Endothelial cell of umbilical vein (primary cell): Measurements from ENCODE around the gene ADA.

Source experiments
- EZH2 ChIP-seq: IDR thresholded peaks from 2 replicates; pipeline ENCODE4 v1.6.1; 2012; ENCODE audit warnings: borderline replicate concordance, low read depth, mild to moderate bottlenecking, moderate library complexity, low read length, inconsistent platforms; ENCODE audit not compliant: severe bottlenecking
- FOS ChIP-seq: IDR thresholded peaks from 2 replicates; pipeline ENCODE4 v1.6.1; 2011; ENCODE audit warnings: mild to moderate bottlenecking, low read length, moderate library complexity, borderline replicate concordance; ENCODE audit not compliant: insufficient read depth
- GATA2 ChIP-seq: IDR thresholded peaks from 2 replicates; pipeline ENCODE4 v1.7.0; 2011; ENCODE audit warnings: low read depth, mild to moderate bottlenecking, moderate library complexity, mixed read lengths, low read length; ENCODE audit not compliant: insufficient read length, insufficient read depth
- JUN ChIP-seq: IDR thresholded peaks from 2 replicates; pipeline ENCODE4 v1.6.1; 2011; ENCODE audit warnings: borderline replicate concordance, low read depth; ENCODE audit not compliant: insufficient read length, insufficient read depth
- MAX ChIP-seq: IDR thresholded peaks from 2 replicates; pipeline ENCODE4 v1.6.1; 2011; ENCODE audit not compliant: insufficient read depth, insufficient read length
- MYC ChIP-seq: IDR thresholded peaks from one replicate; pipeline ENCODE4 v1.6.1; 2011; ENCODE audit warnings: mild to moderate bottlenecking, low read depth, low read length
- POLR2A ChIP-seq: IDR thresholded peaks from 2 replicates; pipeline ENCODE4 v1.6.1; 2012; ENCODE audit warnings: low read depth, mild to moderate bottlenecking, control low read depth, low read length
- POLR2AphosphoS5 ChIP-seq: IDR thresholded peaks from 2 replicates; pipeline ENCODE4 v1.6.1; 2012; ENCODE audit warnings: low read depth, mild to moderate bottlenecking, control low read depth, low read length, moderate library complexity; ENCODE audit not compliant: insufficient read depth
- TF ChIP-seq, protein P1 (sequence below), 2 donors: IDR thresholded peaks; 1 replicate in 1 of 2; 2 replicates in 1 of 2; pipeline ENCODE4 v1.5.1; 2011; ENCODE audit warnings: low read length in 2 of 2, mild to moderate bottlenecking in 2 of 2, moderate library complexity in 2 of 2, control low read depth in 1 of 2, inconsistent platforms in 1 of 2, low read depth in 1 of 2; ENCODE audit not compliant: insufficient read depth in 1 of 2; ENCODE audit errors: extremely low read depth in 1 of 2

DNA sequence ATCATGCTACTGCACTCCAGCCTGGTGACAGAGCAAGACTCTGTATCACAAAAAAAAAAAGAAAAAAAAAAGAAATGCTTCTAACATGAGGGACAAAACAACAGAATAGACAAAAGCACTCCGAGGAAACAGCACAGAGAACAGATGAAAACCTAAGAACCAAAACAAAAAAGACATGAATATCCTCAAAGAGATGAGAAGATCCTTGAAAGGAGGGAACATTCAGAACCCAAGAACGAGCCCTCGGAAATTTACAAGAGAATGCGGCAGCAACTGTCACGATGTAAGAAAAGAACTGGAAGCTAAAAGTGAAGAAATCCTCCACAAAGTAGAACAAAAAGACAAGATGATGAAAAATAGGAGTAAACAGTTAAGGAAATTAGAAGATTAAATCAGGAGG, 21.2 kb downstream of the ADA start:
- no peak for TF ChIP-seq EZH2
- no peak for TF ChIP-seq POLR2A
- TF ChIP-seq, protein P1, sequence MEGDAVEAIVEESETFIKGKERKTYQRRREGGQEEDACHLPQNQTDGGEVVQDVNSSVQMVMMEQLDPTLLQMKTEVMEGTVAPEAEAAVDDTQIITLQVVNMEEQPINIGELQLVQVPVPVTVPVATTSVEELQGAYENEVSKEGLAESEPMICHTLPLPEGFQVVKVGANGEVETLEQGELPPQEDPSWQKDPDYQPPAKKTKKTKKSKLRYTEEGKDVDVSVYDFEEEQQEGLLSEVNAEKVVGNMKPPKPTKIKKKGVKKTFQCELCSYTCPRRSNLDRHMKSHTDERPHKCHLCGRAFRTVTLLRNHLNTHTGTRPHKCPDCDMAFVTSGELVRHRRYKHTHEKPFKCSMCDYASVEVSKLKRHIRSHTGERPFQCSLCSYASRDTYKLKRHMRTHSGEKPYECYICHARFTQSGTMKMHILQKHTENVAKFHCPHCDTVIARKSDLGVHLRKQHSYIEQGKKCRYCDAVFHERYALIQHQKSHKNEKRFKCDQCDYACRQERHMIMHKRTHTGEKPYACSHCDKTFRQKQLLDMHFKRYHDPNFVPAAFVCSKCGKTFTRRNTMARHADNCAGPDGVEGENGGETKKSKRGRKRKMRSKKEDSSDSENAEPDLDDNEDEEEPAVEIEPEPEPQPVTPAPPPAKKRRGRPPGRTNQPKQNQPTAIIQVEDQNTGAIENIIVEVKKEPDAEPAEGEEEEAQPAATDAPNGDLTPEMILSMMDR (IDR thresholded peaks at IDR 0.05; ENCODE audit: extremely low read depth in 1 of 2, insufficient read depth in 1 of 2, low read depth in 1 of 2, low read length in 2 of 2), result no peak
- TF ChIP-seq POLR2AphosphoS5, result no peak
- no peak for TF ChIP-seq JUN
- no peak for TF ChIP-seq MYC
- no peak for TF ChIP-seq MAX
- no peak for TF ChIP-seq GATA2
- TF ChIP-seq FOS, result no peak
